B cell (primary cell): ENCODE data around the gene MYO16. TPM values are rescaled to one million over a fixed set of nuclear protein-coding genes. Genes with fewer than 3 reads are reported as not detected.

ENCODE experiments used
- ATAC-seq: fragments of 200-7000 bp; cut with Tn5 transposase; one replicate; pipeline ENCODE4 v1.10.0; 2021; ENCODE audit warnings: low read depth, mild to moderate bottlenecking, moderate number of reproducible peaks, moderate library complexity
- CTCF ChIA-PET: fragments of 350-600 bp; sonication (Branson Sonifier 250); formaldehyde crosslinking; loops from one replicate; lab custom pipeline; 2021; ENCODE audit warnings: antibody characterized with exemption, inconsistent platforms; lab: Charles Lee
- POLR2A ChIA-PET: fragments of 350-600 bp; sonication (Branson Sonifier 250); formaldehyde crosslinking; loops from one replicate; lab custom pipeline; 2021; ENCODE audit warnings: antibody characterized with exemption; lab: Charles Lee
- DNase-seq: peaks from one replicate; pipeline ENCODE4 v3.0.0; 2013
- H2AFZ ChIP-seq: 2 replicates; pipeline ENCODE4 v1.6.1; 2012; ENCODE audit warnings: mild to moderate bottlenecking, low read depth, low read length; ENCODE audit not compliant: insufficient read depth, poor library complexity, severe bottlenecking
- H3K27ac ChIP-seq, 2 donors: 1 replicate in 1 of 2; 2 replicates in 1 of 2; pipeline ENCODE4 v1.5.1; 2012 to 2013; ENCODE audit warnings: low read length in 2 of 2, mild to moderate bottlenecking in 2 of 2, moderate library complexity in 1 of 2
- H3K27me3 ChIP-seq, 4 experiments: fragments of 200-600 bp in 1 of 4; sonication (generic) in 1 of 4; replicated peaks in 1 of 4; 1 replicate in 2 of 4; 2 replicates in 2 of 4; pipeline versions ENCODE4 v1.6.1 to v1.7.0; 2013 to 2016; ENCODE audit warnings: low read length in 3 of 4, mild to moderate bottlenecking in 2 of 4, mixed read lengths in 1 of 4, moderate library complexity in 1 of 4; ENCODE audit not compliant: insufficient read depth in 4 of 4, control insufficient read depth in 3 of 4; ENCODE audit errors: control extremely low read depth in 1 of 4
- H3K36me3 ChIP-seq, 2 experiments: replicated peaks in 1 of 2; 1 replicate in 1 of 2; 2 replicates in 1 of 2; pipeline versions ENCODE4 v1.6.1 to v1.7.1; 2013; ENCODE audit warnings: low read length in 1 of 2; ENCODE audit not compliant: insufficient read depth in 2 of 2, control insufficient read depth in 1 of 2; ENCODE audit errors: control extremely low read depth in 1 of 2, extremely low read depth in 1 of 2
- H3K4me1 ChIP-seq, 2 donors: fragments of 200-600 bp in 1 of 2; sonication (generic) in 1 of 2; 1 replicate in 1 of 2; 2 replicates in 1 of 2; pipeline versions ENCODE4 v1.5.1 to v1.6.1; 2013 to 2017; ENCODE audit warnings: low read length in 2 of 2; ENCODE audit not compliant: control insufficient read depth in 2 of 2, insufficient read depth in 2 of 2
- H3K4me2 ChIP-seq: replicated peaks from 2 replicates; pipeline ENCODE3; 2012; ENCODE audit warnings: mild to moderate bottlenecking, low read depth, low read length; ENCODE audit not compliant: poor library complexity, severe bottlenecking
- H3K4me3 ChIP-seq, 5 experiments: fragments of 200-600 bp in 1 of 5; sonication (generic) in 1 of 5; 1 replicate in 3 of 5; 2 replicates in 2 of 5; pipeline versions ENCODE4 v1.5.1 to v1.7.0; 2011 to 2016; ENCODE audit warnings: low read length in 4 of 5, mild to moderate bottlenecking in 4 of 5, low read depth in 2 of 5, control low read depth in 1 of 5, moderate library complexity in 1 of 5; ENCODE audit not compliant: insufficient read depth in 1 of 5; ENCODE audit errors: control extremely low read depth in 1 of 5, extremely low read depth in 1 of 5
- H3K79me2 ChIP-seq: fragments of 200-600 bp; sonication (generic); one replicate; pipeline ENCODE4 v1.6.0; 2016; ENCODE audit warnings: low read length; ENCODE audit not compliant: control insufficient read depth, insufficient read depth
- H3K9ac ChIP-seq: fragments of 200-600 bp; sonication (generic); 2 replicates; pipeline ENCODE4 v1.6.1; 2017; ENCODE audit warnings: mild to moderate bottlenecking, low read length, moderate library complexity
- H3K9me3 ChIP-seq, 3 donors: one replicate each; pipeline versions ENCODE4 v1.6.1 to v1.7.1; 2013; ENCODE audit warnings: low read length in 2 of 3; ENCODE audit not compliant: control insufficient read depth in 2 of 3, insufficient read depth in 1 of 3; ENCODE audit errors: control extremely low read depth in 1 of 3
- H4K20me1 ChIP-seq: 2 replicates; pipeline ENCODE4 v1.6.0; 2012; ENCODE audit warnings: mild to moderate bottlenecking, low read length; ENCODE audit not compliant: insufficient read depth, control insufficient read depth, poor library complexity, severe bottlenecking
- H3K27ac Mint-ChIP-seq: one replicate; pipeline ENCODE4 v1.8.0; 2021; ENCODE audit warnings: mixed read lengths
- H3K27me3 Mint-ChIP-seq: one replicate; pipeline ENCODE4 v1.8.0; 2021; ENCODE audit warnings: mixed read lengths
- H3K4me1 Mint-ChIP-seq: one replicate; pipeline ENCODE4 v1.8.0; 2021; ENCODE audit warnings: mixed read lengths
- H3K4me3 Mint-ChIP-seq: one replicate; pipeline ENCODE4 v1.8.0; 2021; ENCODE audit warnings: mixed read lengths
- H3K9me3 Mint-ChIP-seq: one replicate; pipeline ENCODE4 v1.8.0; 2022; ENCODE audit warnings: mixed read lengths; ENCODE audit not compliant: insufficient read depth
- CTCF ChIP-seq: fragments of 200-600 bp; IDR thresholded peaks from one replicate; pipeline ENCODE4 v1.8.0; 2022; ENCODE audit warnings: antibody characterized with exemption, mild to moderate bottlenecking
- EZH2 ChIP-seq: IDR thresholded peaks from 2 replicates; pipeline ENCODE4 v1.6.1; 2012; ENCODE audit warnings: borderline replicate concordance, low read depth, mild to moderate bottlenecking, moderate library complexity, low read length; ENCODE audit not compliant: insufficient read depth, poor library complexity, severe bottlenecking
- WGBS: methylation state at CpG from one replicate; pipeline ENCODE4 v1.1.5; 2013; ENCODE audit warnings: missing lambda C conversion rate; ENCODE audit not compliant: insufficient coverage; 5-methylcytosine and 5-hydroxymethylcytosine counted together
- intact Hi-C: fragments of 100-400 bp; cut with micrococcal nuclease; formaldehyde crosslinking; loops from one replicate; pipeline ENCODE4 v1.10.0; 2022
- polyA plus RNA-seq: library from polyadenylated mRNA; depleted of rRNA; stranded (reverse); fragments of >200 nt; gene quantifications from 2 replicates; pipeline ENCODE4 v1.2.3, GENCODE V29; 2012
- total RNA-seq, 2 donors: library from RNA; stranded (reverse); fragments of 120-200 nt in 1 of 2; gene quantifications; 1 replicate in 1 of 2; 2 replicates in 1 of 2; pipeline versions ENCODE4 v1.2.3 to v1.2.4, GENCODE V29; 2013 to 2022

The MYO16 gene
- total and polyA plus RNA-seq, 2 donors (not counting 1 experiment from before 2014, with no cell fraction given), result not detected

- peaks cover 4% of the 10 kb centered on the region for H3K9me3 Mint-ChIP-seq
- intact Hi-C loops, result no loop called here
- no peak overlapping the region for H3K4me3 ChIP-seq
- no peak overlapping the region for H3K27ac ChIP-seq
- no peaks in the 10 kb centered on the region for H3K27me3 Mint-ChIP-seq
- no peaks in the 10 kb centered on the region for H3K4me1 ChIP-seq
- no peaks in the 10 kb centered on the region for H3K4me1 Mint-ChIP-seq
- no peak overlapping the region for H3K4me2 ChIP-seq
- H3K9ac ChIP-seq, result no peak overlapping the region
- H2AFZ ChIP-seq, result no peak overlapping the region
- TF ChIP-seq CTCF (no peak), EZH2 (no peak)
- no peak overlapping the region for H3K4me3 Mint-ChIP-seq
- CTCF ChIA-PET, result no interaction called here
- peaks cover 0 to 5% (median 0%) of the 10 kb centered on the region in 3 donors for H3K9me3 ChIP-seq
- H3K36me3 ChIP-seq, result no peaks in the 10 kb centered on the region
- ATAC-seq, result no peak
- POLR2A ChIA-PET, result no interaction called here
- H4K20me1 ChIP-seq, result no peaks in the 10 kb centered on the region
- no peak for DNase-seq
- H3K27me3 ChIP-seq, result no peaks in the 10 kb centered on the region
- H3K79me2 ChIP-seq, result no peaks in the 10 kb centered on the region
- WGBS, result no CpG with 5 or more reads among the region's 3 CpGs
- no peak overlapping the region for H3K27ac Mint-ChIP-seq
Measured at GRCh38 chr13:108780706-108781105, 151.3 kb downstream of the MYO16 start.

- no peak overlapping the region for H3K27ac ChIP-seq
Measured at GRCh38 chr13:108781312-108781711, 151.9 kb downstream of the MYO16 start.

More at GRCh38 chr13:108781312-108781711, 151.9 kb downstream of the MYO16 start:
- Histone ChIP-seq H3K36me3 (no peaks in the 10 kb centered on the region), H4K20me1 (no peaks in the 10 kb centered on the region), H3K9ac (no peak overlapping the region), H3K27me3 (no peaks in the 10 kb centered on the region), H3K9me3 (peaks cover 0 to 5% (median 0%) of the 10 kb centered on the region in 3 donors), H3K4me2 (no peak overlapping the region), H3K4me1 (no peaks in the 10 kb centered on the region), H2AFZ (no peak overlapping the region), H3K4me3 (no peak overlapping the region), H3K79me2 (no peaks in the 10 kb centered on the region)
- intact Hi-C loops, result no loop called here
- H3K27ac Mint-ChIP-seq, result no peak overlapping the region
- TF ChIP-seq CTCF, result no peak
- no peak for TF ChIP-seq EZH2
- ChIA-PET CTCF (no interaction called here), POLR2A (no interaction called here)
- peaks cover 4% of the 10 kb centered on the region for H3K9me3 Mint-ChIP-seq
- no peak for DNase-seq
- no peak for ATAC-seq
- H3K27me3 Mint-ChIP-seq, result no peaks in the 10 kb centered on the region
- 66% methylated on average over 4 of the region's 4 CpGs for WGBS
- H3K4me3 Mint-ChIP-seq, result no peak overlapping the region
- no peaks in the 10 kb centered on the region for H3K4me1 Mint-ChIP-seq
